K562 (cell line): ENCODE data around the gene CD9. TPM values are rescaled to one million over a fixed set of nuclear protein-coding genes. Genes with fewer than 3 reads are reported as not detected.
A peak's percentile ranks its signal among the peaks of the same experiment; 100 is the strongest.

Source experiments
- ATAC-seq: fragments of 200-7000 bp; cut with Tn5 transposase; 3 replicates; pipeline ENCODE4 v1.9.1; 2020; ENCODE audit warnings: moderate library complexity
- BruUV-seq: library from RNA; stranded (reverse); fragments of 400-500 nt; replicated peaks from 2 replicates; lab custom pipeline; 2021; lab: Mats Ljungman, UMichigan
- CTCF ChIA-PET: fragments of 300-600 bp; formaldehyde crosslinking; extraction: SDS; loops from one replicate; lab custom pipeline; 2021; ENCODE audit warnings: low intra/inter-chr PET ratio; lab: Yijun Ruan, JAX
- POLR2A ChIA-PET: fragments of 300-600, 350-650 bp; sonication (Branson Sonifier 250); formaldehyde crosslinking; extraction: SDS; loops from one replicate; lab custom pipeline; 2021; ENCODE audit warnings: antibody characterized with exemption, inconsistent platforms; lab: Yijun Ruan, JAX
- DNase-seq, 4 experiments: peaks; one replicate each; pipeline versions ENCODE4 v3.0.0 to v3.0.0-alpha.2; 2011 to 2018; ENCODE audit warnings: low spot score in 3 of 4, mixed read lengths in 3 of 4; ENCODE audit errors: extremely low read depth in 1 of 4
- FAIRE-seq: peaks from 2 replicates; lab custom pipeline; 2011; peaks lifted over from hg19 to GRCh38; lab: Jason Lieb, UNC
- H2AFZ ChIP-seq: 2 replicates; pipeline ENCODE4 v1.6.0; 2011; ENCODE audit warnings: low read depth, low read length, control low read depth, inconsistent platforms
- H3K27ac ChIP-seq: fragments of 200-600 bp; 3 replicates; pipeline ENCODE4 v1.8.0; 2011; ENCODE audit warnings: low read depth, mild to moderate bottlenecking, control low read depth, inconsistent platforms, low read length, moderate library complexity, mixed read lengths; ENCODE audit errors: extremely low read depth
- H3K27me3 ChIP-seq, 2 experiments: fragments of 300-600 bp in 1 of 2; 2 replicates in 1 of 2; 3 replicates in 1 of 2; pipeline versions ENCODE4 v1.6.0 to v1.8.0; 2011; ENCODE audit warnings: inconsistent platforms in 2 of 2, low read length in 2 of 2, mild to moderate bottlenecking in 1 of 2, mixed read lengths in 1 of 2, moderate library complexity in 1 of 2; ENCODE audit not compliant: control insufficient read depth in 2 of 2, insufficient read depth in 2 of 2
- H3K36me3 ChIP-seq: fragments of 300-600 bp; 3 replicates; pipeline ENCODE4 v1.8.0; 2011; ENCODE audit warnings: mild to moderate bottlenecking, low read length, inconsistent platforms; ENCODE audit not compliant: control insufficient read depth, insufficient read depth
- H3K4me1 ChIP-seq, 2 experiments: fragments of 200-600 bp in 1 of 2; replicated peaks in 1 of 2; 2 replicates in 1 of 2; 3 replicates in 1 of 2; pipeline versions ENCODE4 v1.5.1 to v1.8.0; 2011; ENCODE audit warnings: inconsistent platforms in 2 of 2, low read length in 2 of 2, mild to moderate bottlenecking in 1 of 2, mixed read lengths in 1 of 2, moderate library complexity in 1 of 2; ENCODE audit not compliant: control insufficient read depth in 2 of 2, insufficient read depth in 2 of 2
- H3K4me2 ChIP-seq: 2 replicates; pipeline ENCODE4 v1.6.1; 2011; ENCODE audit warnings: low read length, control low read depth, inconsistent platforms, mixed read lengths; ENCODE audit not compliant: insufficient read depth
- H3K4me3 ChIP-seq: fragments of 200-600 bp; sonication (generic), shearing (Covaris generic); 2 replicates; pipeline ENCODE4 v1.5.1; 2016; ENCODE audit warnings: control low read depth, inconsistent platforms
- H3K79me2 ChIP-seq: fragments of 200-600 bp; 3 replicates; pipeline ENCODE4 v1.8.0; 2011; ENCODE audit warnings: low read length, inconsistent platforms; ENCODE audit not compliant: control insufficient read depth, insufficient read depth
- H3K9ac ChIP-seq, 2 experiments: 2 replicates each; pipeline versions ENCODE4 v1.6.0 to v1.6.1; 2011; ENCODE audit warnings: low read depth in 2 of 2, low read length in 2 of 2, control low read depth in 1 of 2, inconsistent platforms in 1 of 2, mild to moderate bottlenecking in 1 of 2, mixed read lengths in 1 of 2; ENCODE audit not compliant: insufficient read depth in 1 of 2
- H3K9me1 ChIP-seq: one replicate; pipeline ENCODE4 v1.6.0; 2011; ENCODE audit warnings: inconsistent platforms, mild to moderate bottlenecking, low read length, moderate library complexity; ENCODE audit not compliant: control insufficient read depth, insufficient read depth
- H3K9me3 ChIP-seq: replicated peaks from 2 replicates; pipeline ENCODE4 v1.5.1; 2011; ENCODE audit warnings: low read depth, low read length, inconsistent platforms; ENCODE audit not compliant: control insufficient read depth, insufficient read depth
- H4K20me1 ChIP-seq: replicated peaks from 2 replicates; pipeline ENCODE4 v1.6.1; 2011; ENCODE audit warnings: low read length, inconsistent platforms, mixed read lengths; ENCODE audit not compliant: control insufficient read depth, insufficient read depth
- DDX20 ChIP-seq: fragments of 450-650 bp; IDR thresholded peaks from 2 replicates; pipeline ENCODE4 v1.6.1; 2016; ENCODE audit warnings: missing genetic modification characterization, low read depth, mild to moderate bottlenecking, missing compliant biosample characterization, moderate library complexity
- ETV5 ChIP-seq: sonication (generic); formaldehyde crosslinking; IDR thresholded peaks from 2 replicates; pipeline ENCODE4 v1.4.0; 2020; ENCODE audit warnings: low read depth, mild to moderate bottlenecking, missing genetic modification reagents
- MEIS2 ChIP-seq: fragments of 450-650 bp; IDR thresholded peaks from 2 replicates; pipeline ENCODE4 v1.6.1; 2014; ENCODE audit warnings: mild to moderate bottlenecking; ENCODE audit not compliant: partially characterized antibody
- PHB2 ChIP-seq: fragments of 450-650 bp; IDR thresholded peaks from 2 replicates; pipeline ENCODE4 v1.6.1; 2017; ENCODE audit warnings: low read depth
- POLR2H ChIP-seq: IDR thresholded peaks from 2 replicates; pipeline ENCODE4 v1.6.1; 2016; ENCODE audit warnings: missing genetic modification characterization, low read depth, mild to moderate bottlenecking, control low read depth, missing compliant biosample characterization, moderate library complexity
- RAD21 ChIP-seq, 2 experiments: fragments of 250-450 bp in 1 of 2; fragments of 450-650 bp in 1 of 2; sonication (Bioruptor Pico) in 1 of 2; formaldehyde crosslinking in 1 of 2; IDR thresholded peaks in 1 of 2; conservative IDR thresholded peaks in 1 of 2; 2 replicates each; pipeline versions ENCODE4 v1.4.0 to v1.8.0; 2020 to 2022; ENCODE audit warnings: mild to moderate bottlenecking in 2 of 2, moderate library complexity in 1 of 2
- RBM25 ChIP-seq: fragments of 200-400 bp; formaldehyde crosslinking; IDR thresholded peaks from 2 replicates; pipeline ENCODE4 v1.6.1; 2018; ENCODE audit warnings: low read length, low read depth, moderate library complexity; ENCODE audit not compliant: severe bottlenecking
- TRIM28 ChIP-seq: fragments of 450-650 bp; IDR thresholded peaks from 2 replicates; pipeline ENCODE4 v1.6.1; 2017
- ZC3H8 ChIP-seq: fragments of 450-650 bp; IDR thresholded peaks from 2 replicates; pipeline ENCODE4 v1.6.1; 2017
- WGBS: fragments of 100-300 bp; shearing (Covaris generic); methylation state at CpG from one replicate; pipeline ENCODE4 v1.1.6; 2016; ENCODE audit warnings: low coverage, mixed read lengths; ENCODE audit not compliant: insufficient coverage; ENCODE audit errors: missing lambda C conversion rate; 5-methylcytosine and 5-hydroxymethylcytosine counted together
- in situ Hi-C: fragments of 300-500 bp; cut with MboI; formaldehyde crosslinking; loops from 4 replicates; pipeline ENCODE4 v1.15.0; 2018; ENCODE audit warnings: inconsistent platforms, mixed read lengths
- intact Hi-C: fragments of 100-400 bp; cut with micrococcal nuclease; formaldehyde crosslinking; loops from 2 replicates; pipeline ENCODE4 v1.14.2; 2022
- polyA plus RNA-seq, 8 experiments: library from polyadenylated mRNA; depleted of rRNA in 4 of 8; stranded (reverse) in 5 of 8; unstranded in 3 of 8; fragments of >200 nt; fragmentation: Nextera tagmentation in 2 of 8; fragmentation: Illumina TruSeq in 1 of 8; extraction: Ambion mirVana in 2 of 8; extraction: Trizol in 1 of 8; gene quantifications; 2 replicates each; pipeline versions ENCODE4 v1.2.1 to v1.2.3, GENCODE V29; 2011 to 2014; ENCODE audit warnings: inconsistent platforms in 1 of 8, missing spikeins in 1 of 8
- total RNA-seq, 7 experiments: library from RNA; depleted of rRNA in 6 of 7; stranded (reverse); fragments of >200 nt in 6 of 7; fragmentation: Illumina TruSeq in 2 of 7; extraction: Trizol in 2 of 7; gene quantifications; 2 replicates each; pipeline versions ENCODE4 v1.2.1 to v1.2.3, GENCODE V29; 2011 to 2021; ENCODE audit warnings: low replicate concordance in 1 of 7

Gene CD9
- total and polyA plus RNA-seq, 9 of the 15 experiments (the other 6 are each of a cell fraction or from before 2014, with no cell fraction given) = 0.43 to 5.6 (median 0.62) TPM

GRCh38 chr12:6276956-6277620, 76.9 kb downstream of the CD9 start:
- no peak for ATAC-seq
- Histone ChIP-seq H3K27ac (no peak overlapping the region), H3K9ac (no peak overlapping the region), H3K4me2 (no peak overlapping the region), H3K9me3 (no peaks in the 10 kb centered on the region), H3K27me3 (peaks cover 6 to 7% of the 10 kb centered on the region in 2 experiments; a peak in 4 of 5 replicates), H3K79me2 (no peaks in the 10 kb centered on the region), H4K20me1 (no peaks in the 10 kb centered on the region; the same call in 1 of the 2 replicates), H3K9me1 (no peaks in the 10 kb centered on the region), H3K4me3 (no peak overlapping the region), H2AFZ (no peak overlapping the region), H3K36me3 (no peaks in the 10 kb centered on the region), H3K4me1 (peaks cover 10 to 29% of the 10 kb centered on the region in 2 experiments; a peak in 4 of 5 replicates)
- FAIRE-seq = no peak
- intact Hi-C loops = no loop called here
- WGBS = 23% methylated on average over 7 of the region's 7 CpGs
- CTCF ChIA-PET = interaction anchor here (2.9 kb wide), 1 partner anchor 81 kb away, joined by 23 read pairs; no protein-coding TSS in a partner anchor
- TF ChIP-seq TRIM28 (no peak), PHB2 (no peak), ETV5 (CRISPR knock-in tag) (no peak), POLR2H (tag) (no peak), DDX20 (tag) (no peak), ZC3H8 (no peak), RBM25 (peak; percentile 13), MEIS2 (no peak), RAD21 (CRISPR knock-in tag; conservative IDR thresholded peaks at IDR 0.05 in 1 of 2, IDR thresholded peaks at IDR 0.05 in 1 of 2) (0 out of 4 replicates have a peak, but pooled peaks of 1 of the 2 experiments have one; percentile 7)
- no TSS peak for BruUV-seq
- DNase-seq = no peak
- in situ Hi-C loops = loop anchor here (5.0 kb wide), 2 partner anchors 70 to 210 kb away; no protein-coding TSS in a partner anchor
- POLR2A ChIA-PET = interaction anchor here (0.6 kb wide), 2 partner anchors 54 to 64 kb away, joined by 3 read pairs; no protein-coding TSS in a partner anchor
